Measurements from ENCODE around the gene LRPAP1. TPM values are rescaled to one million over a fixed set of nuclear protein-coding genes. Genes with fewer than 3 reads are reported as not detected.
A peak's percentile ranks its signal among the peaks of the same experiment; 100 is the strongest.

LRPAP1 gene
- total RNA-seq, 4 donors from 2014 or later: 65.0 to 131 (median 100) TPM

DNA sequence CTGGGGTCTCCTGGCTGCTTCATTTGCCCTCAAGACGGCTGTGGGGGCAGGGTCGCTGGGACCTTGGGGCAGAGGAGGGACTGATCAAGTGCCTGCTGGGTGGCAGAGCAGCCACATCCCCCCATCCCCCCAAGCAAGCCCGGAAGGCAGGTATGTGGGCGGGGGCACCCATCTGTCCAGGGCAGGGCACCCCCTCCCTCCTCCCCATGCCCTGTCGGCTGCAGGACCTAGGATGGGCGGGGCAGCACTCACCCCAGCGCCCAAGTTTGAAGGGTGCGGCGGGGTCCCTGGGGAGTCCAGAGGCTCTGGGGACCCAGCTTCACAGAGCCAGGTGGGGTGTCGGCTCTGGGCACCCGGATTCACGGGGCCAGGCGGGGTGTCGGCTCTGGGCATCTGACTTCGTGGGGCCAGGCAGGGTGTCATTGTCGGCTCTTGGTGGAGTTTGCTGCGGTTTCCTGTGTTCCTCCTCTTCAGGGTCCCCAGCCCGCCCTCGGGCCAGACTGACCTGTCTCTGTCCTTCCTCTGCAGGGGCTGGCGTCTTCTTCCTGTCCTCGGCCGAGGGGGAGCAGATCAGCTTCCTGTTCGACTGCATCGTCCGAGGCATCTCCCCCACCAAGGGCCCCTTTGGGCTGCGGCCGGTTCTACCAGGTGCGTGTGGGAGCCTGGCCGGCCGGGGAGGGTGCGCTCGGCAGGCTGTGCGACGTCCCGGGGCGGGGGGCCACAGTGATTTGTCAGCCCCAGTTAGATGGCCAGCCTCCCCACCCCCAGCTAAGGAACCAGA lies 47.0 kb downstream of the LRPAP1 start:
- ATAC-seq (no peak), DNase-seq (no peak)
- no peaks in the 10 kb centered on the region for H3K36me3 ChIP-seq
- in situ Hi-C loops (cut with MboI; ENCODE audit: low sequenced_read_pairs in 4 of 4) (no loop called here), intact Hi-C loops (cut with DNase I; ENCODE audit: low total_unique reads) (loop anchor here (2.0 kb wide), 1 partner anchor 264 kb away; no protein-coding TSS in a partner anchor)
- peak overlapping the region in 3 of 4 donors; percentile 25 to 41 (median 26) for H3K4me3 ChIP-seq
- H3K27me3 ChIP-seq: no peaks in the 10 kb centered on the region
- TF ChIP-seq POLR2A (IDR thresholded peaks at IDR 0.05): no peak
- TF ChIP-seq, protein P1, sequence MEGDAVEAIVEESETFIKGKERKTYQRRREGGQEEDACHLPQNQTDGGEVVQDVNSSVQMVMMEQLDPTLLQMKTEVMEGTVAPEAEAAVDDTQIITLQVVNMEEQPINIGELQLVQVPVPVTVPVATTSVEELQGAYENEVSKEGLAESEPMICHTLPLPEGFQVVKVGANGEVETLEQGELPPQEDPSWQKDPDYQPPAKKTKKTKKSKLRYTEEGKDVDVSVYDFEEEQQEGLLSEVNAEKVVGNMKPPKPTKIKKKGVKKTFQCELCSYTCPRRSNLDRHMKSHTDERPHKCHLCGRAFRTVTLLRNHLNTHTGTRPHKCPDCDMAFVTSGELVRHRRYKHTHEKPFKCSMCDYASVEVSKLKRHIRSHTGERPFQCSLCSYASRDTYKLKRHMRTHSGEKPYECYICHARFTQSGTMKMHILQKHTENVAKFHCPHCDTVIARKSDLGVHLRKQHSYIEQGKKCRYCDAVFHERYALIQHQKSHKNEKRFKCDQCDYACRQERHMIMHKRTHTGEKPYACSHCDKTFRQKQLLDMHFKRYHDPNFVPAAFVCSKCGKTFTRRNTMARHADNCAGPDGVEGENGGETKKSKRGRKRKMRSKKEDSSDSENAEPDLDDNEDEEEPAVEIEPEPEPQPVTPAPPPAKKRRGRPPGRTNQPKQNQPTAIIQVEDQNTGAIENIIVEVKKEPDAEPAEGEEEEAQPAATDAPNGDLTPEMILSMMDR (IDR thresholded peaks at IDR 0.05 in 4 of 5, conservative IDR thresholded peaks at IDR 0.05 in 1 of 5): no peak
- H3K4me1 ChIP-seq: peaks cover 46 to 64% of the 10 kb centered on the region in 2 donors
- peak overlapping the region; percentile 99 to 100 (median 99) for H3K27ac ChIP-seq
- H3K9me3 ChIP-seq: no peaks in the 10 kb centered on the region

DNA sequence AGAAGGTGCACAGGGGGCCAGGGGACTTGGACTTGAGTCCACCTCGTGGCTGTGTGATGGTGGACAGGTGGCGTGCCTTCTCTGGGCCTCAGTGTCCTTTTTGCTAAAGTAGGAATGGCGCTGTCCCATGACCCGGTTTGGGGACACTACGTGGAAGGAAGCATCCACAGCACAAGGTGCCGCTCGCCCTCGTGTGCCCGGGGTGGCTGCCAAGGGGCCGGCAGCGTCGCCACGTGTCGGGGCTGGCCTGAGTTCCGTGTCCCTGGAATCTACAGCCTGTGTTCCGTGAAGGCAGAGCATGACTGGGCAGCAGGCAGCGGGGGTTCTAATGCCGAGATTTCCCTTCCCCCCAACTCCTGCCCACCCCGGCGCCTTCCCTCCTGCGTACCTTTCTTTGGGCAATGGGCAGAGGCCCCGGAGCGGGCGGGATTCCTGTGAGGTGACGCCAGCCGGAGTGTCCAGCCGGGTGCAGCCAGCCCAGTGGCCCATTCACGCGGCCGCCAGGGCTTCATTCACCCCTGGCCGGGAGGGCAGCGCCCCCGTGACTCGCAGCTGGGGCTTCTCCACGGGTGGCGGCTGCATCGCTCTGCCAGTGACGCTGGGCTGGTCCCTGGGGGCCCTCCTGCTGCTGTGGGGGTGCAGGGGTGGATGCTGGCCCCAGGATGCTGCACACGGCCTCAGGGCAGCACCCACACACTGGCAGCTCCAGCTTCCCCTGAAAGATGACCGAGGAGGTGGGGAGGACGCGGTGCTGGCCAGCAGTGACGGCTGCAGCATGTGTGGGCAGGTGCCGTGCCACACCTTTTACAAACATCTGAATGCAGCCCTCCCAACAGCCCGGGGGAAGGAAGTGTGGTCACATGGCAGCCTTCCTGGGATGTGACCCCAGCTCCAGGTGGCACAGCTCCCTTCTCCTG lies 47.9 kb downstream of the LRPAP1 start:
- Histone ChIP-seq H3K36me3 (no peaks in the 10 kb centered on the region), H3K9me3 (no peaks in the 10 kb centered on the region), H3K4me1 (peaks cover 53 to 72% of the 10 kb centered on the region in 2 donors), H3K27me3 (no peaks in the 10 kb centered on the region), H3K4me3 (peak overlapping the region; percentile 15 to 41 (median 26)), H3K27ac (peak overlapping the region; percentile 99 to 100 (median 99))
- in situ Hi-C loops (cut with MboI; ENCODE audit: low sequenced_read_pairs in 4 of 4): no loop called here
- intact Hi-C loops (cut with DNase I; ENCODE audit: low total_unique reads): loop anchor here (2.0 to 5.0 kb wide), 3 partner anchors 192 to 282 kb away; partner anchors contain the start of gene RGS12
- peak; percentile 65 to 70 for TF ChIP-seq POLR2A (IDR thresholded peaks at IDR 0.05)
- TF ChIP-seq, protein P1 (IDR thresholded peaks at IDR 0.05 in 4 of 5, conservative IDR thresholded peaks at IDR 0.05 in 1 of 5): peak in 1 of 5 experiments; percentile 9
- DNase-seq: peak; percentile 90 to 98
- ATAC-seq: peak; percentile 55 to 69

DNA sequence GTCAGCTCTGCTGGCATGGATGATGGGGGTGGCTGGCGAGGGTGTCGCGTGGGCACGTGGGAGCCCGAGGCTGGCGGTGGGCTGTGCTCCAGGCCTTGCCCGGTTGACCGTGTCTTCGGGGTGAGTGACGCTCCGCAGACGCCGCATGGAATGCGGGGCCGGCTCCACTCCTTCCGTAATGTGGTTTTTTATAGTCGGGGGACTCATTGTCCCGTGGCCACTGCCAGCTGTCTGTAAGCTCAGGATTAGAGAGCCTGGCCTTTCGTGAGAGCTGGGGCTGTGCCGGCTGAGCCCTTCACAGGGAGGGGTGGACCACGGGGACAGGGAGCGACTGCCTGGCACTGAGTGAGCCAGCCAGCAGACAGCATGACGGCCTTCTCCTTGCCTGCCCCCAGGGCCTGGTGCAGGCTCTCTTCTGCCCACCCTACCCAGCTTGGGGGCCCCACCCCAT lies 48.7 kb downstream of the LRPAP1 start:
- H3K27ac ChIP-seq: peak overlapping the region; percentile 99 to 100 (median 99)
- peak; percentile 32 to 58 for TF ChIP-seq POLR2A (IDR thresholded peaks at IDR 0.05)
- TF ChIP-seq, protein P1 (IDR thresholded peaks at IDR 0.05 in 4 of 5, conservative IDR thresholded peaks at IDR 0.05 in 1 of 5): no peak
- H3K9me3 ChIP-seq: no peaks in the 10 kb centered on the region
- intact Hi-C loops (cut with DNase I; ENCODE audit: low total_unique reads) (loop anchor here (5.0 kb wide), 2 partner anchors 191 to 281 kb away; partner anchors contain the start of gene RGS12), in situ Hi-C loops (cut with MboI; ENCODE audit: low sequenced_read_pairs in 4 of 4) (no loop called here)
- peak overlapping the region in 2 of 4 donors; percentile 11 to 16 for H3K4me3 ChIP-seq
- ATAC-seq (peak; percentile 49 to 61), DNase-seq (peak; percentile 95 to 99)
- H3K4me1 ChIP-seq: peaks cover 53 to 73% of the 10 kb centered on the region in 2 donors
- H3K27me3 ChIP-seq: no peaks in the 10 kb centered on the region
- no peaks in the 10 kb centered on the region for H3K36me3 ChIP-seq

DNA sequence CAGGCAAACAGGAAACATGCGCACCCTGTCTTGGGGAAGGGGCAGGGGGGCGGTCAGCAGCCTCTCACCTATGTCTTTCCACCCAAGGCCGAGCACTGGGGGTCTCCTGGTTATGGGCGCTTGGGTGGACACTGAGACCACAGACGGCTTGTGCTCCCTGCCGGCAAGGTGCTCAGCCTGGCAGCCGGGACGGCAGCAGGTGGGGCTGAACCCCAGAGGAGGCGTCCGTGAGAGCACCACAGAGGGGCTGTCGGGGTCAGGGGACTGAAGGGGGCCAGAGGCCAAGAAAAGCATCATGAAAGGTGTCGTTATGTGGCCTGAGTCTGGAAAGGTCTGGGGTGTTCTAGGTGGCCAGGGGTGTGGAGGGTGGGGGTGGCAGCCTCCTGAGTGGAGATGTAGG lies 49.5 kb downstream of the LRPAP1 start:
- no peak overlapping the region for H3K4me3 ChIP-seq
- H3K27me3 ChIP-seq: no peaks in the 10 kb centered on the region
- DNase-seq: no peak
- in situ Hi-C loops (cut with MboI; ENCODE audit: low sequenced_read_pairs in 4 of 4): no loop called here
- TF ChIP-seq, protein P1 (IDR thresholded peaks at IDR 0.05 in 4 of 5, conservative IDR thresholded peaks at IDR 0.05 in 1 of 5): no peak
- TF ChIP-seq POLR2A (IDR thresholded peaks at IDR 0.05): no peak
- no peaks in the 10 kb centered on the region for H3K36me3 ChIP-seq
- no peaks in the 10 kb centered on the region for H3K9me3 ChIP-seq
- H3K27ac ChIP-seq: peak overlapping the region; percentile 99 to 100 (median 99)
- H3K4me1 ChIP-seq: peaks cover 53 to 73% of the 10 kb centered on the region in 2 donors
- intact Hi-C loops (cut with DNase I; ENCODE audit: low total_unique reads): loop anchor here (5.0 kb wide), 2 partner anchors 190 to 280 kb away; partner anchors contain the start of gene RGS12
- no peak for ATAC-seq
